H1 (cell line): ENCODE measurements around the gene CNNM2. TPM values are rescaled to one million over a fixed set of nuclear protein-coding genes. Genes with fewer than 3 reads are reported as not detected.

Source experiments
- CTCF ChIA-PET: fragments of 300-600 bp; sonication (Branson Sonifier 250); formaldehyde crosslinking; loops from one replicate; lab custom pipeline; 2021; ENCODE audit not compliant: partially characterized antibody; lab: Charles Lee
- POLR2A ChIA-PET: fragments of 300-600 bp; sonication (Branson Sonifier 250); formaldehyde crosslinking; loops from one replicate; lab custom pipeline; 2021; ENCODE audit warnings: inconsistent platforms; ENCODE audit not compliant: partially characterized antibody; lab: Charles Lee
- DNase-seq, 2 experiments: peaks; one replicate each; pipeline versions ENCODE4 v3.0.0 to v3.0.0-alpha.2; 2010 to 2022; ENCODE audit warnings: low spot score in 2 of 2, low read depth in 1 of 2, mixed read lengths in 1 of 2
- FAIRE-seq: peaks from 2 replicates; lab custom pipeline; 2011; peaks lifted over from hg19 to GRCh38; lab: Jason Lieb, UNC
- H2AFZ ChIP-seq: 2 replicates; pipeline ENCODE4 v1.8.1; 2012; ENCODE audit warnings: low read length, inconsistent platforms
- H2AK5ac ChIP-seq: 2 replicates; pipeline ENCODE4 v1.6.1; 2013; ENCODE audit warnings: low read depth, low read length
- H2BK120ac ChIP-seq: replicated peaks from 2 replicates; pipeline ENCODE3; 2013; ENCODE audit warnings: low read depth, low read length, inconsistent platforms
- H2BK12ac ChIP-seq: 2 replicates; pipeline ENCODE4 v1.6.1; 2013; ENCODE audit warnings: low read depth, low read length
- H2BK15ac ChIP-seq: 2 replicates; pipeline ENCODE4 v1.6.1; 2013; ENCODE audit warnings: low read length
- H2BK20ac ChIP-seq: 2 replicates; pipeline ENCODE4 v1.6.1; 2013; ENCODE audit warnings: low read length
- H2BK5ac ChIP-seq: 2 replicates; pipeline ENCODE4 v1.6.1; 2013; ENCODE audit warnings: low read depth, low read length
- H3K14ac ChIP-seq: 2 replicates; pipeline ENCODE4 v1.6.1; 2013; ENCODE audit warnings: inconsistent platforms; ENCODE audit not compliant: insufficient read length
- H3K18ac ChIP-seq: 2 replicates; pipeline ENCODE4 v1.6.1; 2013; ENCODE audit warnings: low read length; ENCODE audit errors: extremely low read depth
- H3K23ac ChIP-seq: 2 replicates; pipeline ENCODE4 v1.6.1; 2013; ENCODE audit warnings: inconsistent platforms; ENCODE audit not compliant: insufficient read length
- H3K23me2 ChIP-seq: 2 replicates; pipeline ENCODE4 v1.6.1; 2013; ENCODE audit warnings: low read depth, low read length
- H3K27ac ChIP-seq: 2 replicates; pipeline ENCODE4 v1.6.1; 2011; ENCODE audit warnings: low read depth, low read length, inconsistent platforms
- H3K27me3 ChIP-seq, 4 experiments: replicated peaks in 1 of 4; 1 replicate in 1 of 4; 2 replicates in 3 of 4; pipeline versions ENCODE4 v1.6.1 to v1.8.1; 2011 to 2013; ENCODE audit warnings: low read length in 3 of 4, mild to moderate bottlenecking in 3 of 4, inconsistent platforms in 2 of 4, mixed read lengths in 2 of 4, moderate library complexity in 1 of 4; ENCODE audit not compliant: control insufficient read depth in 3 of 4, insufficient read depth in 3 of 4; ENCODE audit errors: extremely low read depth in 1 of 4
- H3K36me3 ChIP-seq, 4 experiments: 2 replicates each; pipeline versions ENCODE4 v1.6.1 to v1.8.1; 2011 to 2013; ENCODE audit warnings: mild to moderate bottlenecking in 4 of 4, low read length in 3 of 4, moderate library complexity in 2 of 4, control low read depth in 1 of 4, inconsistent platforms in 1 of 4; ENCODE audit not compliant: insufficient read depth in 4 of 4, control insufficient read depth in 2 of 4
- H3K4ac ChIP-seq: replicated peaks from 2 replicates; pipeline ENCODE3; 2013; ENCODE audit warnings: low read length, low read depth, mixed read lengths, inconsistent platforms; ENCODE audit not compliant: insufficient read length
- H3K4me1 ChIP-seq, 4 experiments: replicated peaks in 1 of 4; 1 replicate in 1 of 4; 2 replicates in 3 of 4; pipeline versions ENCODE4 v1.6.1 to v1.8.1; 2011 to 2013; ENCODE audit warnings: low read length in 3 of 4, inconsistent platforms in 2 of 4, mixed read lengths in 1 of 4; ENCODE audit not compliant: insufficient read depth in 4 of 4, control insufficient read depth in 3 of 4
- H3K4me2 ChIP-seq, 2 experiments: 2 replicates each; pipeline versions ENCODE4 v1.6.1 to v1.8.1; 2011 to 2013; ENCODE audit warnings: low read depth in 2 of 2, low read length in 2 of 2, control low read depth in 1 of 2, inconsistent platforms in 1 of 2, mild to moderate bottlenecking in 1 of 2; ENCODE audit not compliant: insufficient read depth in 1 of 2
- H3K4me3 ChIP-seq, 4 experiments: fragments of 200-600, 300-600 bp in 1 of 4; sonication (generic), shearing (Covaris generic), sonication (Bioruptor Twin) in 1 of 4; 2 replicates each; pipeline versions ENCODE4 v1.5.1 to v1.8.1; 2011 to 2016; ENCODE audit warnings: low read length in 4 of 4, low read depth in 3 of 4, control low read depth in 2 of 4, inconsistent platforms in 2 of 4, mild to moderate bottlenecking in 2 of 4, mixed read lengths in 1 of 4, moderate library complexity in 1 of 4; ENCODE audit not compliant: insufficient read depth in 2 of 4; ENCODE audit errors: extremely low read depth in 1 of 4
- H3K56ac ChIP-seq: replicated peaks from 2 replicates; pipeline ENCODE3; 2013; ENCODE audit warnings: low read depth, mild to moderate bottlenecking, mixed read lengths, low read length, inconsistent platforms; ENCODE audit not compliant: insufficient read length
- H3K79me1 ChIP-seq: 2 replicates; pipeline ENCODE4 v1.6.1; 2013; ENCODE audit warnings: low read depth, low read length, control low read depth
- H3K79me2 ChIP-seq, 2 experiments: 2 replicates each; pipeline versions ENCODE4 v1.6.1 to v1.8.1; 2012 to 2013; ENCODE audit warnings: low read length in 2 of 2, mild to moderate bottlenecking in 2 of 2, inconsistent platforms in 1 of 2; ENCODE audit not compliant: insufficient read depth in 2 of 2, control insufficient read depth in 1 of 2
- H3K9ac ChIP-seq, 4 experiments: replicated peaks in 1 of 4; 1 replicate in 1 of 4; 2 replicates in 3 of 4; pipeline versions ENCODE4 v1.6.1 to v1.8.1; 2011 to 2013; ENCODE audit warnings: low read depth in 3 of 4, low read length in 3 of 4, control low read depth in 2 of 4, mild to moderate bottlenecking in 2 of 4, moderate library complexity in 2 of 4, inconsistent platforms in 1 of 4; ENCODE audit errors: extremely low read depth in 1 of 4
- H3K9me3 ChIP-seq, 2 experiments: 2 replicates each; pipeline versions ENCODE4 v1.6.1 to v1.8.1; 2012 to 2013; ENCODE audit warnings: mild to moderate bottlenecking in 2 of 2, moderate library complexity in 2 of 2, control low read depth in 1 of 2, inconsistent platforms in 1 of 2, low read depth in 1 of 2, low read length in 1 of 2, mixed read lengths in 1 of 2; ENCODE audit not compliant: insufficient read depth in 2 of 2
- H4K20me1 ChIP-seq, 2 experiments: replicated peaks in 1 of 2; 2 replicates each; pipeline versions ENCODE3 to v1.8.1; 2011 to 2013; ENCODE audit warnings: inconsistent platforms in 2 of 2, low read length in 2 of 2, mild to moderate bottlenecking in 1 of 2; ENCODE audit not compliant: insufficient read depth in 2 of 2, control insufficient read depth in 1 of 2
- H4K5ac ChIP-seq: 2 replicates; pipeline ENCODE4 v1.6.1; 2013; ENCODE audit warnings: low read length, low read depth, mixed read lengths, inconsistent platforms; ENCODE audit not compliant: insufficient read length
- H4K8ac ChIP-seq: 2 replicates; pipeline ENCODE4 v1.8.0; 2013; ENCODE audit warnings: mild to moderate bottlenecking, moderate library complexity, low read length, inconsistent platforms; ENCODE audit not compliant: insufficient read depth; ENCODE audit errors: extremely low read depth
- H4K91ac ChIP-seq: replicated peaks from 2 replicates; pipeline ENCODE3; 2013; ENCODE audit warnings: low read length, mixed read lengths, inconsistent platforms; ENCODE audit not compliant: insufficient read length
- BRCA1 ChIP-seq: IDR thresholded peaks from 2 replicates; pipeline ENCODE4 v1.6.1; 2012; ENCODE audit warnings: low read depth, low read length, improper control_type of control experiment
- EZH2 ChIP-seq: fragments of 200-600 bp; sonication (generic); IDR thresholded peaks from 2 replicates; pipeline ENCODE4 v1.7.1; 2012; ENCODE audit warnings: low read depth, mild to moderate bottlenecking, moderate library complexity, low read length, inconsistent platforms; ENCODE audit not compliant: severe bottlenecking
- HDAC2 ChIP-seq, 2 experiments: fragments of 300-600 bp in 1 of 2; sonication (generic) in 1 of 2; IDR thresholded peaks; 2 replicates each; pipeline ENCODE4 v1.6.1; 2011 to 2012; ENCODE audit warnings: low read depth in 2 of 2, low read length in 2 of 2, mild to moderate bottlenecking in 2 of 2, moderate library complexity in 2 of 2, borderline replicate concordance in 1 of 2, inconsistent platforms in 1 of 2
- KDM5A ChIP-seq: fragments of 200-600 bp; IDR thresholded peaks from 2 replicates; pipeline ENCODE4 v1.7.1; 2012; ENCODE audit warnings: mild to moderate bottlenecking, low read length, inconsistent platforms, mixed read lengths
- PHF8 ChIP-seq: fragments of 200-600 bp; sonication (generic); conservative IDR thresholded peaks from 2 replicates; pipeline ENCODE4 v1.7.1; 2012; ENCODE audit warnings: low read depth, mild to moderate bottlenecking, inconsistent platforms, low read length, moderate library complexity
- POU5F1 ChIP-seq: IDR thresholded peaks from 2 replicates; pipeline ENCODE4 v1.6.1; 2011; ENCODE audit warnings: low read depth, mild to moderate bottlenecking, low read length, moderate library complexity
- RBBP5 ChIP-seq: IDR thresholded peaks from 2 replicates; pipeline ENCODE4 v1.7.1; 2012; ENCODE audit warnings: low read depth, mild to moderate bottlenecking, inconsistent platforms, low read length, moderate library complexity, borderline replicate concordance
- SAP30 ChIP-seq: fragments of 300-600 bp; sonication (generic); IDR thresholded peaks from 2 replicates; pipeline ENCODE4 v1.7.1; 2012; ENCODE audit warnings: low read length, moderate library complexity, mild to moderate bottlenecking, inconsistent platforms; ENCODE audit not compliant: insufficient read depth, insufficient replicate concordance
- SP2 ChIP-seq: IDR thresholded peaks from 2 replicates; pipeline ENCODE4 v1.6.1; 2012; ENCODE audit warnings: mild to moderate bottlenecking, low read length, inconsistent platforms
- TBP ChIP-seq: IDR thresholded peaks from 2 replicates; pipeline ENCODE4 v1.6.1; 2011; ENCODE audit warnings: low read depth, low read length, improper control_type of control experiment
- TEAD4 ChIP-seq: IDR thresholded peaks from 2 replicates; pipeline ENCODE4 v1.6.1; 2012; ENCODE audit warnings: low read depth, low read length, inconsistent platforms, mixed read lengths
- YY1 ChIP-seq: IDR thresholded peaks from 2 replicates; pipeline ENCODE4 v1.6.1; 2011; ENCODE audit warnings: low read depth, mild to moderate bottlenecking, low read length
- WGBS, 2 experiments: shearing (Covaris generic) in 1 of 2; methylation state at CpG; one replicate each; pipeline versions ENCODE4 v1.1.6 to v1.1.7; 2013 to 2015; ENCODE audit warnings: low lambda C conversion rate in 2 of 2, mixed read lengths in 2 of 2, inconsistent platforms in 1 of 2, low coverage in 1 of 2, missing lambda C conversion rate in 1 of 2; ENCODE audit not compliant: insufficient replicate concordance in 2 of 2, insufficient coverage in 1 of 2, insufficient read length in 1 of 2; ENCODE audit errors: extremely low coverage in 1 of 2, missing lambda C conversion rate in 1 of 2; 5-methylcytosine and 5-hydroxymethylcytosine counted together
- polyA plus RNA-seq, 7 experiments: library from polyadenylated mRNA; depleted of rRNA in 3 of 7; stranded (reverse) in 5 of 7; unstranded in 2 of 7; fragments of >200 nt in 5 of 7; fragments of 200-250 nt in 2 of 7; gene quantifications; 1 replicate in 5 of 7; 2 replicates in 1 of 7; 4 replicates in 1 of 7; pipeline versions ENCODE4 v1.2.1 to v1.2.3, GENCODE V29; 2011 to 2013; ENCODE audit warnings: missing spikeins in 2 of 7, mixed read lengths in 2 of 7
- total RNA-seq: library from RNA; stranded (reverse); fragmentation: NEBNext Ultra II Directional; extraction: Animal tissue kit (Norgen Biotek cat#: 25700); gene quantifications from 2 replicates; pipeline ENCODE4 v1.2.1, GENCODE V29; 2021

The CNNM2 gene
- total and polyA plus RNA-seq, 2 of the 8 experiments (the other 6 are each of a cell fraction or from before 2014, with no cell fraction given): 7.3 to 23.6 TPM

DNA sequence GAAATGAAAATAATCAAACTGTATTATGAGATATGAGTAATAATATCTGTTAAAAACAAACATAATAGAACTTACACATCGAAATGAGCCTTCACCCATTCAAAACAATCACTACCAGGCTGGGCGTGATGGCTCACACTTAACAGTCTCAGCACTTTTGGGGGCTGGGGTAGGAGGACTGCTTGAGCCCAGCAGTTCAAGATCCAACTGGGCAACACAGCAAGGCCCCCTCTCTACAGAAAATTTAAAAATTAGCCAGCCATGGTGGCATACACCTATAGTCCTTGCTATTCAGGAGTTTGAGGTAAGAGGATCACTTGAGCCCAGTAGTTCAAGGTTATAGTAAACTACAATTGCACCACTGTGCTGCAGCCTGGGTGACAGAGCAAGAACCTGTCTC is 199.2 kb downstream of the CNNM2 start:
- Histone ChIP-seq H3K36me3 (no peaks in the 10 kb centered on the region), H4K5ac (no peak overlapping the region), H3K79me2 (no peaks in the 10 kb centered on the region), H3K4me1 (no peaks in the 10 kb centered on the region), H3K4ac (no peak overlapping the region), H3K23ac (no peak overlapping the region), H3K18ac (no peak overlapping the region), H2BK120ac (no peak overlapping the region), H3K9me3 (no peaks in the 10 kb centered on the region), H2BK12ac (no peak overlapping the region), H4K8ac (no peak overlapping the region), H2BK5ac (no peak overlapping the region), H3K4me3 (no peak overlapping the region), H3K27ac (no peak overlapping the region), H3K14ac (no peak overlapping the region), H2BK20ac (no peak overlapping the region), H3K4me2 (no peak overlapping the region), H2AK5ac (no peak overlapping the region), H3K56ac (no peak overlapping the region), H4K20me1 (no peaks in the 10 kb centered on the region), H2BK15ac (no peak overlapping the region), H3K79me1 (peaks cover 2% of the 10 kb centered on the region; the same call in 1 of the 2 replicates), H3K23me2 (no peaks in the 10 kb centered on the region; the same call in 1 of the 2 replicates), H3K9ac (no peak overlapping the region), H2AFZ (no peak overlapping the region), H4K91ac (no peak overlapping the region), H3K27me3 (no peaks in the 10 kb centered on the region)
- no peak for DNase-seq
- CTCF ChIA-PET: no interaction called here
- TF ChIP-seq RBBP5: no peak
- no peak for TF ChIP-seq KDM5A
- TF ChIP-seq PHF8: no peak
- no peak for TF ChIP-seq EZH2
- no peak for TF ChIP-seq BRCA1
- no peak for TF ChIP-seq TBP
- no peak for TF ChIP-seq TEAD4
- no peak for TF ChIP-seq POU5F1
- no peak for TF ChIP-seq YY1
- no peak for TF ChIP-seq SAP30
- no peak for TF ChIP-seq SP2
- no peak for TF ChIP-seq HDAC2 (IDR thresholded peaks at IDR 0.05; ENCODE audit: borderline replicate concordance in 1 of 2, low read depth in 2 of 2, low read length in 2 of 2)
- POLR2A ChIA-PET: no interaction called here
- FAIRE-seq: no peak
- WGBS, 2 experiments: 95% methylated on average over 2 of the region's 2 CpGs; no CpG with 5 or more reads in 1 of the 2 experiments
